GM19455 (cell line): ENCODE results near the gene KRIT1.
"Not testable (repeated sequence)": the region's sequence is repeated elsewhere in the genome, so short reads cannot be mapped to it uniquely, and the experiment has no call there.

Experiments used
- ATAC-seq: cut with Tn5 transposase; IDR thresholded peaks from one replicate; pipeline ENCODE4 v1.9.1; 2021; ENCODE audit not compliant: unreplicated experiment

KRIT1 gene

DNA sequence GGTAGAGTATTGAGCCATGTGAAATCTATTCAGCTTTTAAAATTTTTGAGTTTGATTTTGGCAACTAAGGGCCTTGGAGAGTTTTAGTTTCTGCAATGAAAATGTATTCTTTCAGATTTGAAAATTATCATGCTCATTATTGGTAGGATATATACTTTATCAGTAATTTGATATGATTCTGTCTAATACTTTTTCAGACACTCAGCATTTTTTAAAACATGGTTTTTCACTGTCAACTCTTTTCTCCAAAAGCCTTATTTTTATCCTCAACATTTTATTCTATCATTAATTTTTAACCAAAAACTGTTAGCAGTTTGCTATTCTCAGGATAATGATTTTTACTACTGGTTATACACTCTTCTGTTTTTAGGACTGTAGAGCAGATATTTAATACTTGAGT lies 4.9 kb upstream of the KRIT1 start:
- ATAC-seq = no peak

DNA sequence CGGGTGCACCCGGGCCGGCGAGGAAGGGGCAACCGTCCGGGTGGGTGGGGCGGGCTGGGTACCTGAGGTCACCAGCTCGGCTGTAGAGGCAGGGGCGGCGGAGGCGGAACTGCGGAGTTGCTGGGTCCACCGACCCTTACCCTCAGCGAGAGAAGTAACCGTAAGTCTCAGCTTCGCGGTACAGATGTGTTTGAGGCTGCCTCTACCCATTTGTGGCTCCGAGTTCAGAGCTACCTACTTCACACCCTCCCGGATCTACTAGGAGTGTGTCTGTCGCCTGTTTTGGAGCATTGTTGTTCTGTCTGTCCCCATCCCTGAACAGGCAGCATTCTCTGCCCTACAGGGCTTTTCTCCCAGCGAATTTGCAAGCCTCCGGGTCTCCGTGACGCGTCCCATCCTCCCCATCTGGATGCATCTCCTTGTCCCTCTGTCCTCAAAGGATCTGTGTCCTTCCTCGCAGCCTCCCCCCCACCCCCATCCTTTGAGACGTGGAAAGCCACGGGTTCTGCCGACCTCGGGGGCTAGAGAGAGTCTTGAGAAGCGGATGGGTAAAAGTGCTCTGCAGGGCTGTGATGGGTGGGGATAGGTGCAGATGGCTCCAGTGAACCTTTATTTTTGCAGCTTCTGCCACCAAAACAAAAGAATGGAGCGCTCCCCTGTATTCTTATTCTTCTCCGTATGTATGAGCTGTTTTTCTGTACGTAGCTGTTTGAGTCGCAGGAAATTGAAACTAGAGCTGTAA lies 817 bp upstream of the KRIT1 start:
- ATAC-seq = peak; percentile 40

DNA sequence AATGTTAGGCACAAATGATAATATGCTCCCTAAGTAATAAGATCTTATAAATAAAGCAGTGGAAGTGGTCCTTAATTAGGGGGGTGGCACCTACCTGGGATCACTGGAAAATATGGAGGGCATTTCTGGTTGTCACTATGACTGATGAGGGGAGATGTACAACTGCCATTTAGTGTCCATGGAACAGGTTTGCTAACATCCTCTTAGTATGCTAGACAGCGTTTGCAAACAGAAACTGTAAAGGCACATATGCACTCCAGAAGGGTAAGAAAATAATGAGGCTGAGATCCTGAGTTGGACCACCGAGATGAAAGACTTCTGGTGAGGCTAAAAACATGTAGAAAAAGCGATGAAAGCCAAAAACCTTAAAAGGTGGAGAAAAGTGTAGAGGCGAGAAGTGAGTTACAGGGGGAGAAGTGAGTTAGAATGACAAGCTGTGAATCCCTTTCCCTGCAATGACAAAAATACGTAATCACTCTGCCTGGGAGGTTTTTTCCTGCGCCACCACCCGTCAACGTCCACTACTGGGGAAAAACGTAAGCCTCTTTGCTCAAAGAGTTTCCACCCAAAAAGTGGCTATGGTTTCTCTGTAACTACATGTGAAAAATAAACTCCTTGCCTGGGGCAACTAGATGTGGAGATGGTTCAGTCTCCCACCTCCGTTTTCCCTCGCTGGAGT lies 767 bp downstream of the KRIT1 start:
- ATAC-seq = peak; percentile 3

DNA sequence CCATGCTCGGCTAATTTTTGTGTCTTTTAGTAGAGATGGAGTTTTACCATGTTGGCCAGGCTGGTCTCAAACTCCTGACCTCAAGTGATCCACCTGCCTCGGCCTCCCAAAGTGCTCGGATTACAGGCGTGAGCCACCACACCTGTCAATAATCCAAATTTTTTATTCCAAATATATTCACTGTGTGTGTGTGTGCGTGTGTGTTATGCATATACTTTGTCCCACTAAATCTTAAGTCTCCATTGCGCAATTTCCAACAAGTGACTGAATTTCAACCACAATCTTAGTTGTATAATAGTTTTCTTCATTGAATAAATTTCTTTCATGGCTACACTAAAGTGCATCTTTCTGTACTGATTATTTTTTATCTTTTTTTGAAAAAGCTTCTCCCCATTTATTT lies 2.7 kb downstream of the KRIT1 start:
- no peak for ATAC-seq

DNA sequence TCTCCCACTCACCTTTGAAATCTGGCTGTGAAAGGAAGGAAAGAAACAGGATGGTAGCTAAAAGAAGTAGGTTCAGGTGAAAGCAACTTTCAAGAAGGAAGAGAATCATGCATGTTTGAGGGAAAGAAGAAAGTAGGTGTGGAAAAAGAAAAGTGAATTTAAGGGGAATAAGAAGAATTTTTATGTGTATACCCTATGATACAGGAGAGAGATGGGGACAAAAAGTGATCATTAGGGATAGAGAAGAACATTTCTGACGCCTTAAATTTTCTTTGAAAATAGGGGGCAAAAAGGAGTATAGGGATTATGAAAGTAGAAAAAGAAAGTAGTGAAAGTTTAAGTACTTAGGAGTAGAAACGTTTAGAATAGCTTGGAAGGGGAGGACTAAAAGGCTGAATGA lies 15.2 kb downstream of the KRIT1 start:
- ATAC-seq = no peak

DNA sequence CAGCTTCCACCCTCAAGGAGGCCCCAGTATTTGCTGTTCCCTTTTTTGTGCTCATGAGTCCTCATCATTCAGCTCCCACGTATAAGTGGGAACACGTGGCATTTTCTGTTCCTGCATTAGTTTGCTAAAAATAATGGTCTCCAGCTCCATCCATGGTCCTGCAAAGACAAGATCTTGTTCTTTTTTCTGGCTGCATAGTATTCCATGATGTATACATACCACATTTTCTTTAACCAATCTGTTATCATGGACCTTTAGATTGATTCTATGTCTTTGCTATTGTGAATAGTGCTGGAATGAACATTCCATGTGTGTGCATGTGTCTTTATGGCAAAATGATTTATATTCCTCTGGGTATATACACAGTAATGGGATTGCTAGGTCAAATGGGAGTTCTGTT lies 17.0 kb downstream of the KRIT1 start:
- ATAC-seq = no peak

DNA sequence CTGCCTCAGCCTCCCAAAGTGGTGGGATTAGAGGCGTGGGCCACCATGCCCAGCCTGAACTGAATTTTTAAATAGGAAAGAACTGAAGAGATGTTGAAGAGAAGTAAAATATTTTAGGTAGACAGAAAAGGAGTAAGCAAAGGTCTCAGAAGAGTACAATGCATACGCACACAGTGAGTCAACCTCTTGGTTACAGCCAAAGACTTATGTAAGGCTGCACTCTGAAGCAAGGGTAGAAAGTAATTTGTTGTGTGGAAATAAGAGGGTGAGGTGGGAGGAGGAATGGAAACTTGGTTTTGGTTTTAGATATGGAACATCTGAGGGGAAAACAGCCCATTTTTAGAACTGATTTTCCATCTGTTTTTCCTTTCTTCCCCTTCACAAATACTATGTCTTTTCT lies 17.6 kb downstream of the KRIT1 start:
- ATAC-seq = no peak

DNA sequence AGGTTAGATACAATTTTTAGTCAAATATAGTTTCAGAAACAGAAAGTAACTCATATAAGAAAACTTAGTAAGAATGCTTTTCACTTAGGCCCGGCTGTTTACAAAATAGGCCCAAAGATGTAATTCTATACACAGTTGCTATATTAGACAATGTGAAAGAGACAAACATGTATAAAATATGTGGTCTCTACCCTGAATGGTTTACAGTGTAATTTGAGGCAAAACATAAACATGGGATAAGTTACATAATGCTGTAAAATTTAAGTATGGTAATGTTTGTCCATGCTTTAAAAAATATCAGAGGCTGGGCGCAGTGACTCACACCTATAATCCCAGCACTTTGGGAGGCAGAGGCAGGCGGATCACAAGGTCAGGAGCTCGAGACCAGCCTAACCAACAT lies 18.7 kb downstream of the KRIT1 start:
- no peak for ATAC-seq

DNA sequence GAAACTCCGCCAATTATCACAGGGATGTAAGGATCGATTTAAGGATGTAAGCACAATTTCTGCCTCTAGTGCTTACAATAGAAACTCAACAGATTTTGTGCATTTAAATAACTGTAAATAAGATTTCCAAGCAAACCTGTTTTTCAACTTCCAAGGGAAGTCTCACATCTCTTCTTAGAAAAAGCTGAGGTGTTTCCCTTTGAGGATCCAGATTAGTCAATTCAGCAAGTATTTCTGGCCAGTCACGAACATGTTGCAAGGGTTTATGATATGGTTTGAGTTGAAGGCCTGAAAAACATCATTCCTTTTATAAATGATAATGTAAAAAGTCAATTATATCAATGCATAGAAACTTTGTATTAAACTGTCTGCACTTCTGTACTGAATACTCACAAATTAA lies 23.9 kb downstream of the KRIT1 start:
- ATAC-seq = no peak

DNA sequence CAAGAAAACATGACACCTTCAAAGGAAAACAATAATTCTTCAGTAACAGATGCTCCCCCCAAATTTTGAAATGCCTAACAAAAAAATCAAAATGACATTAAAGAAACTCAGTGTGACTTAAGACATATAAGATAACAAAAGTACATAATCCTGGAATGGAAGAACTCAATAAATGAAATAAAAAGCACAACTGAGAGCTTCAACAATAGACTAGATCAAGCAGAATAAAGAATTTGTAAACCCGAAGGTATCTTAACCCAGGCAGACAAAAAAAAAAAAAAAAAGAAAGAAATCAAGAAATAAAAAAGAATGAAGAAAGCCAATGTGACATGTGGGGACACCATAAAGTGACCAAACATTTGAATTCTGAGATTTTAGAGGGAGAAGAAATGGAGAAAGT lies 39.0 kb downstream of the KRIT1 start:
- ATAC-seq = no peak

DNA sequence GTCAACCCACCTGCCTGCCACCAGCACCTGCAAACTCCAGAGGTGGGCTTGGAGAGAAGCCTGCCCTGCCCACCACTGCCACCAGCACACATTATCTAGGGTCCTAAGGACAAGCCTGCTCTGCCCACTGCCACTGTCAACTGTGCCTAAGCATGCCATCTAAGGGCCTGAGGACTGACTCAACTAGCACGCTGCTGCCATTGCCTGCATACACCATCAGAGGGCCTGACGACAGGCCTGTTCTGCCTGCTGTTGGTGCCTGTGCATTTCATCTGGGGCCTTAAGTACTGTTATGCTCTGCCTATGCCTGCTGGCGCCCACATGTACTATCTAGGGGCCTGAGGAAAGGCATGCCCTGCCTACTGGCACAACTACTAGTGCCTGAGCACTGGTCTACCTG lies 39.7 kb downstream of the KRIT1 start:
- ATAC-seq = no peak

DNA sequence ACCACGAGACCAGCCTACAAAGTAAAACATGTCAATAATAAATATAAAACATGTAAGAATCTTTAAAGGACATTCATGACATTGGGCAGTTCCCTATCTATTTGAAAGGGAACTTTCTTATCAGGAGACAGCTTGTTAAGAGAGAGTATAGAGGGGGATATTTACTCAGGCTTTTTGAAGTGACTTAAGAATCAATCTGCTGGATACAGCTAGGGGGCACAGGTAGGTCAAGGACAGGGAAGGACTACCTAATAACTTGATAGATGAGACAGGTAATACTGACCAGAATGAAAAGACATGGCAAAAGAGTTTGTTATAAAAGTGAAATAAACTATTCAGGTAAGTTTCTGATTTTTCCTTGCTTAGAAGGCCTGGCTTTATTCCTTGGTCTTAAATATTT lies 44.9 kb downstream of the KRIT1 start:
- no peak for ATAC-seq

DNA sequence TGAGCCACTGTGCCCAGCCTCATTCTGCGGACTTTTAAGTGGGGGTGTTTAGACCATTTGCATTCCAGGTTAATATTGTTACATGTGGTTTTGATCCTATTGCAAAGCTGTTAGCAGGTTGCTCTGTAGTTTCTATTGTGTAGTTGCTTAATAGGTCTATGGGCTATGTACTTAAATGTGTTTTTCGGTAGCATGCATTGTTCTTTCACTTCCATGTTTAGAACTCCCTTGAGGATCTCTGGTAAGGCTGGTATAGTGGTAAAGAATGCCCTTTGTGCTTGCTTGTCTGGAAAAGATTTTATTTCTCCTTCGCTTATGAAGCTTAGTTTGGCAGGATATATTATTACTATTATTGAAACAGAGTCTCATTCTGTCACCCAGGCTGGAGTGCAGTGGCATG lies 53.4 kb downstream of the KRIT1 start:
- no peak for ATAC-seq

DNA sequence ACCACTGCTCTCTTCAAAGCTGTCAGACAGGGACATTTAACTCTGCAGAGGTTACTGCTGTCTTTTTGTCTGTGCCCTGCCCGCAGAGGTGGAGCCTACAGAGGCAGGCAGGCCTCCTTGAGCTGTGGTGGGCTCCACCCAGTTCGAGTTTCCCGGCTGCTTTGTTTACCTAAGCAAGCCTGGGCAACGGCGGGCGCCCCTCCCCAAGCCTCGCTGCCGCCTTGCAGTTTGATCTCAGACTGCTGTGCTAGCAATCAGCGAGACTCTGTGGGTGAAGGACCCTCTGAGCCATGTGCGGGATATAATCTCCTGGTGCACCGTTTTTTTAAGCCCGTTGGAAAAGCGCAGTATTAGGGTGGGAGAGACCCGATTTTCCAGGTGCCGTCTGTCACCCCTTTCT lies 56.5 kb downstream of the KRIT1 start:
- not testable (repeated sequence) for ATAC-seq

DNA sequence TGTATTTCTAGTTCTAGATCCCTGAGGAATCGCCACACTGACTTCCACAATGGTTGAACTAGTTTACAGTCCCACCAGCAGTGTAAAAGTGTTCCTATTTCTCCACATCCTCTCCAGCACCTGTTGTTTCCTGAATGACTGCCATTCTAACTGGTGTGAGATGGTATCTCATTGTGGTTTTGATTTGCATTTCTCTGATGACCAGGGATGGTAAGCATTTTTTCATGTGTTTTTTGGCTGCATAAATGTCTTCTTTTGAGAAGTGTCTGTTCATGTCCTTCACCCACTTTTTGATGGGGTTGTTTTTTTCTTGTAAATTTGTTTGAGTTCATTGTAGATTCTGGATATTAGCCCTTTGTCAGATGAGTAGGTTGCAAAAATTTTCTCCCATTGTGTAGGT lies 61.4 kb downstream of the KRIT1 start:
- not testable (repeated sequence) for ATAC-seq

DNA sequence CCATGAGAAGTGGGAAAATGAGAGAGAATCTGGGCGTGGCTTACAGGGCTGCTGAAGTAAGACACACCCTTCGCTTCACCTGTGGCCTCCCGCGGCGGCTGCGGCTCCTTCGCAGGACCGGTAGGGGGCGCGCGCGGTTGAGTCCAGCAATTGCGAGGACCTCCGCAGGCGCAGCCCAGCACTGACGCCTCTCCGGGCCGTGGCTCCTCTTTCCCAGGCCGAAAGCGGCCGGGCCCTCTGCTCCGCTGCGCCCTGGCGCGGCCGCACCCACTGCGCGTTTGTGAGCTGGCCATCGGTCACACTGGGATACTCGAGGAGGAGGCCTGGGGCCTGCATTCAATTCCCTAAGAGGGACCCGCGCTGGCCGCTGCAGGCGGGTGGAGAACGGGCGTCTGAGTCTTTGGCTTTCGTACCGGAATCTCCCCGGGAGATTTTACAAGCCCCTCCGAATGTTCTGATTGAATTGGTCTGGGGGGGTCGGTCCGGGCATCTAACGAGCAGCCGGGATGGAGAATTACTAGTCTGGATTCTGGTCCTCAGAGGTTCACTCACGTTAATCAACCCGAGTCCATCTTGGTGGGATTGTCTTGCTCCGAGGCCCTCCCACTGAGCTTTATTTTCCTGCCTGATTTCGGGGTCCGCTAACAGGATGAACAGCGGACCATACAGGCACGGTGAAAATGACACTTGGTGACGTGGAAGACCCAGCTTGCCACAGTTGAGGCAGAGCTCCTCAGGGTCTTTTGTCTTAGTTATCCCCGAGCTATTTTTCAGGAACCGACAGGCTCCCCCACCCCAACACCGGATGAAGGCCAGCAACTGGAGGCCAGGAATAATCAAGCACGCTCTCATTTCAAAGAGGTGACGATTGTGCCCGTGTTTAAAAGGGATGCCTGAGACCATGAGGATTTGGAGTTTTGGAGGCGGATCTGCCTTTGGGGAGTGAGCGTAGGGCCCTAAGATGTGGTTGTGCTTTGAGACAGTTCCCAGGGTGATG lies 66.5 kb downstream of the KRIT1 start, which contains the start of gene LRRD1:
TSS of gene LRRD1 (minus strand) at position 215 of the 997 bp plus-strand sequence. CDS start 13,940 bp downstream, outside the sequence.
- peak; percentile 99 for ATAC-seq

DNA sequence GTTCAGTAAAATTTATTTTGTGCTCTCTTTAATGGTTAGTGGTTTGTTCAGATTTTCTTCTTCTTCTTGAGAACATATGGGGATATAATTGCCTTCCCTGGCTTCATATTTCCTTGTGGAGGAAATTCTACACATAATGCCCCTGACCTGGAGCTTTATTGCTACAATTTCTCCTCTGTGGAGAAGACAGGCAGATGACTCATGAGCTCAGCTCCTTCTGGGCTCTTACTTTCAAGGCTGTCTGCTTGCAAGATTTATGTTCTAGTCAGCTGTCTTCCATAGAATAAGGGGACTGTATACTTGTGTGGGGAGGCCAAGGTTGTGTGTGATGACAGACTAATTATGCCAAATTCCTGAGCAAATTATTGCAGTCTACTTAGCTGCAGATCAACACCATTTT lies 68.4 kb downstream of the KRIT1 start:
- no peak for ATAC-seq

DNA sequence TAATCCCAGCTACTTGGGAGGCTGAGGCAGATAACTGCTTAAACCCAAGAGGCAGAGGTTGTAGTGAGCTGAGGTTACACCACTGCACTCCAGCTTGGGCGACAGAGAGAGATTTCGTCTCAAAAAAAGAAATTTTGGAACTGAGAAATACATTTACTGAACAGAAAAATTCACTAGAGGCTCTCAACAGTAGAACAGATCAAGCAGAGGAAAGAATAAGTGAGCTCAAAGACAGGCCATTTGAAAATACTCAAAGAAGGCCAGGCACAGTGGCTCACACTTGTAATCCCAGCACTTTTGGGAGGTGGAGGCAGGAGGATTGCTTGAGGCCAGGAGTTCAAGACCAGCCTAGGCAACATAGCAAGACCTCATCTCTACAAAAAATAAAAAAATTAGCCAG lies 76.2 kb downstream of the KRIT1 start:
- not testable (repeated sequence) for ATAC-seq

DNA sequence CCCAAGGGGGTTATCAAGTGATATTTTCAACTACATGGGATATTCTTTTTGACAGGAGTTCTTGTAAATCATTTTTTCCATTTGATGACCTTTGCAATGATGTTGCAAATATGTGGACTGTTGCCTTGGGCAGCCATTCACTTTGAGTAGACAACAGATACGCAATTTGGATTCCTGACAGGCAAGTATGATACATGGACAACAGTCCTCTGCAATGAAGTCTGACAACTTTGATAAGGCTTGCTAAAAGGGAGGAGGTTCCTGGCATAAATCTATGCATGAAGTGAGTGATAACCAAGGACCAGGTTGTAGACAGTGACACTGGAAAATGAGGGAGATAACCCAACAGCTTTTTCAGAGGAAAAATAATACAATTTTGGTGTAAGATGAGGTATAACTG lies 84.4 kb downstream of the KRIT1 start:
- no peak for ATAC-seq

DNA sequence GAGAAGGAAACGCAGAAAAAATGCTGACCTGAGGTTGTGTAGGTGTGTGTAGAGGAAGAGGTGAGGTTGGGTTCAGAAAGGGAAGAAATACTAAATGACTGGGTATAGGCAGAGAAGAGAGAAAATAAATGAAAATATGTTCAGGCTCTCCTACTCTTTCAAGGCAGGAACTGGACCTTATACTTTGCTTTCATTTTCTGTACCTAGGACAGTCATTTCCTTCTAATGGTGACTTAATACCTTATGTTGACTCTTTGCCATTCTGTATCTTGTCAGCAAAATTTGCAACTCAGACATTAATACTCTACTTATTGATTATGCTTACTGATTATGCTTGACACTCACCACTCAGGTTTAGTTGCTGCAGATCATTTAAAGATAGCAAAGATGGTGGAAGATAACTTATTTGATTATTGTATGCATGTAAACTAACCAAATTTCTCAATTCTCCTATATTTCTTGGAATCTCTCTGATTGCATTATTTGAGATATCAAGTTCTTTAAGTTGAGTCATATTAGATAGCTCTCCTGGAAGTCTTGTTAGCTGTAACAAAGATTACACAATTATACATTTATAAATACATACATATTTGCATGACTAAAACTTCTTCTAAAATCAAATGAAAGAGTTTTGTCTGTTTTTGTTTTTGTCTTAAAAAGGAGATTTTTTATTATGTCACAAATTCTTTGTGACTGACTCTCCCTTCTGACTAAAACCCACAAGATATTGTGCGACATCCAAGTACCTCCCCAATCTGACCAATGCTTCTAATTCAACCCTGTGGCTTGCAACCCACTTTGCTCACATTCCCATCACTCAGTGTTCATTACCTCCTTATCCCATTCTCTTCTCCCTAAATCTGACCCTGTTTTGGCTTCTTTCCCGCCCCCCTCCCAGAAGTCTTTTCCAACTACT lies 86.8 kb downstream of the KRIT1 start:
- ATAC-seq = peak; percentile 64
